Measurements from ENCODE around the gene SERPINB11. TPM values are rescaled to one million over a fixed set of nuclear protein-coding genes. Genes with fewer than 3 reads are reported as not detected.

SERPINB11 gene
- total RNA-seq, 1 donor from 2014 or later, result not detected

GRCh38 chr18:63686871-63687270, 15.9 kb upstream of the SERPINB11 start:
- no peaks in the 10 kb centered on the region for H3K9me3 ChIP-seq
- H3K4me3 ChIP-seq, result no peak overlapping the region
- no peak for TF ChIP-seq CTCF (IDR thresholded peaks at IDR 0.05)
- H3K27me3 ChIP-seq, result no peaks in the 10 kb centered on the region
- DNase-seq, result no peak
- ATAC-seq, result no peak
- no peaks in the 10 kb centered on the region for H3K4me1 ChIP-seq
- no peaks in the 10 kb centered on the region for H3K36me3 ChIP-seq
- intact Hi-C loops (cut with DNase I), result no loop called here
- no peak overlapping the region for H3K27ac ChIP-seq

- Histone ChIP-seq H3K27ac (no peak overlapping the region), H3K27me3 (no peaks in the 10 kb centered on the region), H3K4me3 (no peak overlapping the region), H3K9me3 (no peaks in the 10 kb centered on the region), H3K36me3 (no peaks in the 10 kb centered on the region), H3K4me1 (no peaks in the 10 kb centered on the region)
- ATAC-seq, result no peak
- no peak for TF ChIP-seq CTCF (IDR thresholded peaks at IDR 0.05)
- intact Hi-C loops (cut with DNase I), result no loop called here
- DNase-seq, result no peak
Observed at GRCh38 chr18:63689064-63689463, 13.7 kb upstream of the SERPINB11 start.

- ATAC-seq, result no peak
- intact Hi-C loops (cut with DNase I), result no loop called here
Observed at GRCh38 chr18:63697097-63697660, 5.6 kb upstream of the SERPINB11 start.

GRCh38 chr18:63700501-63700900, 2.3 kb upstream of the SERPINB11 start:
- intact Hi-C loops (cut with DNase I), result no loop called here
- Histone ChIP-seq H3K4me3 (no peak overlapping the region), H3K9me3 (no peaks in the 10 kb centered on the region), H3K27me3 (no peaks in the 10 kb centered on the region), H3K4me1 (no peaks in the 10 kb centered on the region), H3K36me3 (no peaks in the 10 kb centered on the region), H3K27ac (no peak overlapping the region)
- DNase-seq (no peak), ATAC-seq (no peak)
- no peak for TF ChIP-seq CTCF (IDR thresholded peaks at IDR 0.05)

More at GRCh38 chr18:63697097-63697660, 5.6 kb upstream of the SERPINB11 start:
- no peak overlapping the region for H3K4me3 ChIP-seq
- no peaks in the 10 kb centered on the region for H3K27me3 ChIP-seq
- DNase-seq, result no peak
- H3K4me1 ChIP-seq, result no peaks in the 10 kb centered on the region
- no peaks in the 10 kb centered on the region for H3K36me3 ChIP-seq
- no peak overlapping the region for H3K27ac ChIP-seq
- no peaks in the 10 kb centered on the region for H3K9me3 ChIP-seq
- TF ChIP-seq CTCF (IDR thresholded peaks at IDR 0.05), result no peak

GRCh38 chr18:63701952-63702351, 808 bp upstream of the SERPINB11 start:
- ATAC-seq (no peak), DNase-seq (no peak)
- no peak for TF ChIP-seq CTCF (IDR thresholded peaks at IDR 0.05)
- Histone ChIP-seq H3K9me3 (no peaks in the 10 kb centered on the region), H3K4me1 (no peaks in the 10 kb centered on the region), H3K27me3 (no peaks in the 10 kb centered on the region), H3K4me3 (no peak overlapping the region), H3K27ac (no peak overlapping the region), H3K36me3 (no peaks in the 10 kb centered on the region)
- intact Hi-C loops (cut with DNase I), result no loop called here

- Histone ChIP-seq H3K4me3 (no peak overlapping the region), H3K36me3 (no peaks in the 10 kb centered on the region), H3K4me1 (no peaks in the 10 kb centered on the region), H3K27ac (no peak overlapping the region), H3K27me3 (no peaks in the 10 kb centered on the region), H3K9me3 (no peaks in the 10 kb centered on the region)
- no peak for TF ChIP-seq CTCF (IDR thresholded peaks at IDR 0.05)
- DNase-seq, result no peak
- no peak for ATAC-seq
- intact Hi-C loops (cut with DNase I), result no loop called here
Observed at GRCh38 chr18:63705401-63705800, 2.6 kb downstream of the SERPINB11 start.

All from upper lobe of right lung (tissue), 1 donor.